C4-2B (cell line): ENCODE results near the gene ATP1A4.

Experiments
- CTCF ChIP-seq: fragments of 450-650 bp; conservative IDR thresholded peaks from 2 replicates; pipeline ENCODE4 v1.5.1; 2017; ENCODE audit warnings: mild to moderate bottlenecking
- ZFX ChIP-seq: fragments of 450-650 bp; IDR thresholded peaks from 2 replicates; pipeline ENCODE4 v1.6.1; 2017

GRCh38 chr1:160162931-160163330 is 11.5 kb downstream of the ATP1A4 start:
- TF ChIP-seq CTCF (no peak), ZFX (no peak)
